H1 (cell line): ENCODE data around the gene ARPIN. TPM values are rescaled to one million over a fixed set of nuclear protein-coding genes. Genes with fewer than 3 reads are reported as not detected.

Experiments
- CTCF ChIA-PET: fragments of 300-600 bp; sonication (Branson Sonifier 250); formaldehyde crosslinking; loops from one replicate; lab custom pipeline; 2021; ENCODE audit not compliant: partially characterized antibody; lab: Charles Lee
- POLR2A ChIA-PET: fragments of 300-600 bp; sonication (Branson Sonifier 250); formaldehyde crosslinking; loops from one replicate; lab custom pipeline; 2021; ENCODE audit warnings: inconsistent platforms; ENCODE audit not compliant: partially characterized antibody; lab: Charles Lee
- DNase-seq, 2 experiments: peaks; one replicate each; pipeline versions ENCODE4 v3.0.0 to v3.0.0-alpha.2; 2010 to 2022; ENCODE audit warnings: low spot score in 2 of 2, low read depth in 1 of 2, mixed read lengths in 1 of 2
- FAIRE-seq: peaks from 2 replicates; lab custom pipeline; 2011; peaks lifted over from hg19 to GRCh38; lab: Jason Lieb, UNC
- H2AFZ ChIP-seq: 2 replicates; pipeline ENCODE4 v1.8.1; 2012; ENCODE audit warnings: low read length, inconsistent platforms
- H2AK5ac ChIP-seq: 2 replicates; pipeline ENCODE4 v1.6.1; 2013; ENCODE audit warnings: low read depth, low read length
- H2BK120ac ChIP-seq: replicated peaks from 2 replicates; pipeline ENCODE3; 2013; ENCODE audit warnings: low read depth, low read length, inconsistent platforms
- H2BK12ac ChIP-seq: 2 replicates; pipeline ENCODE4 v1.6.1; 2013; ENCODE audit warnings: low read depth, low read length
- H2BK15ac ChIP-seq: 2 replicates; pipeline ENCODE4 v1.6.1; 2013; ENCODE audit warnings: low read length
- H2BK20ac ChIP-seq: 2 replicates; pipeline ENCODE4 v1.6.1; 2013; ENCODE audit warnings: low read length
- H2BK5ac ChIP-seq: 2 replicates; pipeline ENCODE4 v1.6.1; 2013; ENCODE audit warnings: low read depth, low read length
- H3K14ac ChIP-seq: 2 replicates; pipeline ENCODE4 v1.6.1; 2013; ENCODE audit warnings: inconsistent platforms; ENCODE audit not compliant: insufficient read length
- H3K18ac ChIP-seq: 2 replicates; pipeline ENCODE4 v1.6.1; 2013; ENCODE audit warnings: low read length; ENCODE audit errors: extremely low read depth
- H3K23ac ChIP-seq: 2 replicates; pipeline ENCODE4 v1.6.1; 2013; ENCODE audit warnings: inconsistent platforms; ENCODE audit not compliant: insufficient read length
- H3K23me2 ChIP-seq: 2 replicates; pipeline ENCODE4 v1.6.1; 2013; ENCODE audit warnings: low read depth, low read length
- H3K27ac ChIP-seq: 2 replicates; pipeline ENCODE4 v1.6.1; 2011; ENCODE audit warnings: low read depth, low read length, inconsistent platforms
- H3K27me3 ChIP-seq, 4 experiments: replicated peaks in 1 of 4; 1 replicate in 1 of 4; 2 replicates in 3 of 4; pipeline versions ENCODE4 v1.6.1 to v1.8.1; 2011 to 2013; ENCODE audit warnings: low read length in 3 of 4, mild to moderate bottlenecking in 3 of 4, inconsistent platforms in 2 of 4, mixed read lengths in 2 of 4, moderate library complexity in 1 of 4; ENCODE audit not compliant: control insufficient read depth in 3 of 4, insufficient read depth in 3 of 4; ENCODE audit errors: extremely low read depth in 1 of 4
- H3K36me3 ChIP-seq, 4 experiments: 2 replicates each; pipeline versions ENCODE4 v1.6.1 to v1.8.1; 2011 to 2013; ENCODE audit warnings: mild to moderate bottlenecking in 4 of 4, low read length in 3 of 4, moderate library complexity in 2 of 4, control low read depth in 1 of 4, inconsistent platforms in 1 of 4; ENCODE audit not compliant: insufficient read depth in 4 of 4, control insufficient read depth in 2 of 4
- H3K4ac ChIP-seq: replicated peaks from 2 replicates; pipeline ENCODE3; 2013; ENCODE audit warnings: low read length, low read depth, mixed read lengths, inconsistent platforms; ENCODE audit not compliant: insufficient read length
- H3K4me1 ChIP-seq, 4 experiments: replicated peaks in 1 of 4; 1 replicate in 1 of 4; 2 replicates in 3 of 4; pipeline versions ENCODE4 v1.6.1 to v1.8.1; 2011 to 2013; ENCODE audit warnings: low read length in 3 of 4, inconsistent platforms in 2 of 4, mixed read lengths in 1 of 4; ENCODE audit not compliant: insufficient read depth in 4 of 4, control insufficient read depth in 3 of 4
- H3K4me2 ChIP-seq, 2 experiments: 2 replicates each; pipeline versions ENCODE4 v1.6.1 to v1.8.1; 2011 to 2013; ENCODE audit warnings: low read depth in 2 of 2, low read length in 2 of 2, control low read depth in 1 of 2, inconsistent platforms in 1 of 2, mild to moderate bottlenecking in 1 of 2; ENCODE audit not compliant: insufficient read depth in 1 of 2
- H3K4me3 ChIP-seq, 4 experiments: fragments of 200-600, 300-600 bp in 1 of 4; sonication (generic), shearing (Covaris generic), sonication (Bioruptor Twin) in 1 of 4; 2 replicates each; pipeline versions ENCODE4 v1.5.1 to v1.8.1; 2011 to 2016; ENCODE audit warnings: low read length in 4 of 4, low read depth in 3 of 4, control low read depth in 2 of 4, inconsistent platforms in 2 of 4, mild to moderate bottlenecking in 2 of 4, mixed read lengths in 1 of 4, moderate library complexity in 1 of 4; ENCODE audit not compliant: insufficient read depth in 2 of 4; ENCODE audit errors: extremely low read depth in 1 of 4
- H3K56ac ChIP-seq: replicated peaks from 2 replicates; pipeline ENCODE3; 2013; ENCODE audit warnings: low read depth, mild to moderate bottlenecking, mixed read lengths, low read length, inconsistent platforms; ENCODE audit not compliant: insufficient read length
- H3K79me1 ChIP-seq: 2 replicates; pipeline ENCODE4 v1.6.1; 2013; ENCODE audit warnings: low read depth, low read length, control low read depth
- H3K79me2 ChIP-seq, 2 experiments: 2 replicates each; pipeline versions ENCODE4 v1.6.1 to v1.8.1; 2012 to 2013; ENCODE audit warnings: low read length in 2 of 2, mild to moderate bottlenecking in 2 of 2, inconsistent platforms in 1 of 2; ENCODE audit not compliant: insufficient read depth in 2 of 2, control insufficient read depth in 1 of 2
- H3K9ac ChIP-seq, 4 experiments: replicated peaks in 1 of 4; 1 replicate in 1 of 4; 2 replicates in 3 of 4; pipeline versions ENCODE4 v1.6.1 to v1.8.1; 2011 to 2013; ENCODE audit warnings: low read depth in 3 of 4, low read length in 3 of 4, control low read depth in 2 of 4, mild to moderate bottlenecking in 2 of 4, moderate library complexity in 2 of 4, inconsistent platforms in 1 of 4; ENCODE audit errors: extremely low read depth in 1 of 4
- H3K9me3 ChIP-seq, 2 experiments: 2 replicates each; pipeline versions ENCODE4 v1.6.1 to v1.8.1; 2012 to 2013; ENCODE audit warnings: mild to moderate bottlenecking in 2 of 2, moderate library complexity in 2 of 2, control low read depth in 1 of 2, inconsistent platforms in 1 of 2, low read depth in 1 of 2, low read length in 1 of 2, mixed read lengths in 1 of 2; ENCODE audit not compliant: insufficient read depth in 2 of 2
- H4K20me1 ChIP-seq, 2 experiments: replicated peaks in 1 of 2; 2 replicates each; pipeline versions ENCODE3 to v1.8.1; 2011 to 2013; ENCODE audit warnings: inconsistent platforms in 2 of 2, low read length in 2 of 2, mild to moderate bottlenecking in 1 of 2; ENCODE audit not compliant: insufficient read depth in 2 of 2, control insufficient read depth in 1 of 2
- H4K5ac ChIP-seq: 2 replicates; pipeline ENCODE4 v1.6.1; 2013; ENCODE audit warnings: low read length, low read depth, mixed read lengths, inconsistent platforms; ENCODE audit not compliant: insufficient read length
- H4K8ac ChIP-seq: 2 replicates; pipeline ENCODE4 v1.8.0; 2013; ENCODE audit warnings: mild to moderate bottlenecking, moderate library complexity, low read length, inconsistent platforms; ENCODE audit not compliant: insufficient read depth; ENCODE audit errors: extremely low read depth
- H4K91ac ChIP-seq: replicated peaks from 2 replicates; pipeline ENCODE3; 2013; ENCODE audit warnings: low read length, mixed read lengths, inconsistent platforms; ENCODE audit not compliant: insufficient read length
- ATF3 ChIP-seq: IDR thresholded peaks from 2 replicates; pipeline ENCODE4 v1.6.1; 2011; ENCODE audit warnings: low read depth, mild to moderate bottlenecking, low read length; ENCODE audit not compliant: insufficient read depth
- BRCA1 ChIP-seq: IDR thresholded peaks from 2 replicates; pipeline ENCODE4 v1.6.1; 2012; ENCODE audit warnings: low read depth, low read length, improper control_type of control experiment
- CTBP2 ChIP-seq: IDR thresholded peaks from 2 replicates; pipeline ENCODE4 v1.7.0; 2011; ENCODE audit warnings: borderline replicate concordance, mild to moderate bottlenecking, moderate library complexity, mixed read lengths, low read length; ENCODE audit not compliant: insufficient read depth, insufficient read length
- GABPA ChIP-seq: IDR thresholded peaks from 2 replicates; pipeline ENCODE4 v1.6.1; 2011; ENCODE audit warnings: mild to moderate bottlenecking, low read length, moderate library complexity, borderline replicate concordance; ENCODE audit not compliant: insufficient read depth
- JUN ChIP-seq: IDR thresholded peaks from 2 replicates; pipeline ENCODE4 v1.6.1; 2011; ENCODE audit warnings: low read depth, mild to moderate bottlenecking, improper control_type of control experiment, low read length
- KDM5A ChIP-seq: fragments of 200-600 bp; IDR thresholded peaks from 2 replicates; pipeline ENCODE4 v1.7.1; 2012; ENCODE audit warnings: mild to moderate bottlenecking, low read length, inconsistent platforms, mixed read lengths
- POLR2AphosphoS5 ChIP-seq: IDR thresholded peaks from 2 replicates; pipeline ENCODE4 v1.6.1; 2011; ENCODE audit warnings: low read depth, low read length
- POU5F1 ChIP-seq: IDR thresholded peaks from 2 replicates; pipeline ENCODE4 v1.6.1; 2011; ENCODE audit warnings: low read depth, mild to moderate bottlenecking, low read length, moderate library complexity
- SUZ12 ChIP-seq: fragments of 200-600 bp; sonication (generic); IDR thresholded peaks from 2 replicates; pipeline ENCODE4 v1.6.1; 2012; ENCODE audit warnings: mild to moderate bottlenecking, inconsistent platforms, low read length, moderate library complexity, mixed read lengths
- TAF7 ChIP-seq: optimal IDR thresholded peaks from 2 replicates; pipeline ENCODE3; 2011; ENCODE audit warnings: low read depth, mild to moderate bottlenecking, inconsistent platforms, low read length, moderate library complexity, borderline replicate concordance
- WGBS, 2 experiments: shearing (Covaris generic) in 1 of 2; methylation state at CpG; one replicate each; pipeline versions ENCODE4 v1.1.6 to v1.1.7; 2013 to 2015; ENCODE audit warnings: low lambda C conversion rate in 2 of 2, mixed read lengths in 2 of 2, inconsistent platforms in 1 of 2, low coverage in 1 of 2, missing lambda C conversion rate in 1 of 2; ENCODE audit not compliant: insufficient replicate concordance in 2 of 2, insufficient coverage in 1 of 2, insufficient read length in 1 of 2; ENCODE audit errors: extremely low coverage in 1 of 2, missing lambda C conversion rate in 1 of 2; 5-methylcytosine and 5-hydroxymethylcytosine counted together
- polyA plus RNA-seq, 7 experiments: library from polyadenylated mRNA; depleted of rRNA in 3 of 7; stranded (reverse) in 5 of 7; unstranded in 2 of 7; fragments of >200 nt in 5 of 7; fragments of 200-250 nt in 2 of 7; gene quantifications; 1 replicate in 5 of 7; 2 replicates in 1 of 7; 4 replicates in 1 of 7; pipeline versions ENCODE4 v1.2.1 to v1.2.3, GENCODE V29; 2011 to 2013; ENCODE audit warnings: missing spikeins in 2 of 7, mixed read lengths in 2 of 7
- total RNA-seq: library from RNA; stranded (reverse); fragmentation: NEBNext Ultra II Directional; extraction: Animal tissue kit (Norgen Biotek cat#: 25700); gene quantifications from 2 replicates; pipeline ENCODE4 v1.2.1, GENCODE V29; 2021

ARPIN gene
- total and polyA plus RNA-seq, 2 of the 8 experiments (the other 6 are each of a cell fraction or from before 2014, with no cell fraction given): 3.1 to 3.9 TPM

- no peak overlapping the region for H3K23ac ChIP-seq
- no peak overlapping the region for H2BK5ac ChIP-seq
- TF ChIP-seq POU5F1 (no peak), GABPA (no peak), KDM5A (no peak), SUZ12 (no peak), CTBP2 (no peak), POLR2AphosphoS5 (no peak), JUN (no peak), BRCA1 (no peak), TAF7 (no peak), ATF3 (no peak)
- no peak overlapping the region for H2BK12ac ChIP-seq
- no peaks in the 10 kb centered on the region for H3K79me1 ChIP-seq
- POLR2A ChIA-PET: interaction anchor here (0.8 to 0.9 kb wide), 2 partner anchors 9 to 60 kb away, joined by 3 read pairs; partner anchors contain the start of gene ARPIN
- no peaks in the 10 kb centered on the region for H3K4me1 ChIP-seq
- H4K91ac ChIP-seq: no peak overlapping the region
- no peak overlapping the region for H2BK120ac ChIP-seq
- H3K4ac ChIP-seq: no peak overlapping the region
- H2AFZ ChIP-seq: no peak overlapping the region
- no peak overlapping the region for H3K9ac ChIP-seq
- H4K5ac ChIP-seq: no peak overlapping the region
- H3K14ac ChIP-seq: no peak overlapping the region
- DNase-seq: no peak
- no peak overlapping the region for H3K27ac ChIP-seq
- H3K4me3 ChIP-seq: no peak overlapping the region
- no peaks in the 10 kb centered on the region for H3K23me2 ChIP-seq
- no peaks in the 10 kb centered on the region for H4K20me1 ChIP-seq
- no peak for FAIRE-seq
- H3K9me3 ChIP-seq: no peaks in the 10 kb centered on the region
- H2AK5ac ChIP-seq: no peak overlapping the region
- WGBS, 2 experiments: 94% methylated on average over 9 of the region's 11 CpGs; no CpG with 5 or more reads in 1 of the 2 experiments
- H3K56ac ChIP-seq: no peak overlapping the region
- H3K36me3 ChIP-seq: no peaks in the 10 kb centered on the region
- no peaks in the 10 kb centered on the region for H3K27me3 ChIP-seq
- CTCF ChIA-PET: interaction anchor here (0.6 to 1.5 kb wide), 7 partner anchors 9 to 238 kb away, joined by 3 to 5 read pairs (median 3); no protein-coding TSS in a partner anchor
- no peak overlapping the region for H2BK15ac ChIP-seq
- H3K79me2 ChIP-seq: no peaks in the 10 kb centered on the region
- H4K8ac ChIP-seq: no peak overlapping the region
- H2BK20ac ChIP-seq: no peak overlapping the region
- no peak overlapping the region; the same call in 1 of the 2 replicates for H3K18ac ChIP-seq
- H3K4me2 ChIP-seq: no peak overlapping the region
Observed at GRCh38 chr15:89903858-89904130, 9.0 kb downstream of the ARPIN start.
